ENCODE results near the gene NCMAP. TPM values are rescaled to one million over a fixed set of nuclear protein-coding genes. Genes with fewer than 3 reads are reported as not detected.
A peak's percentile ranks its signal among the peaks of the same experiment; 100 is the strongest.
"Not testable (repeated sequence)": the region's sequence is repeated elsewhere in the genome, so short reads cannot be mapped to it uniquely, and the experiment has no call there.

The NCMAP gene, protein sequence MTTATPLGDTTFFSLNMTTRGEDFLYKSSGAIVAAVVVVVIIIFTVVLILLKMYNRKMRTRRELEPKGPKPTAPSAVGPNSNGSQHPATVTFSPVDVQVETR
- total RNA-seq: under 1 TPM; 0.20 to 0.31 TPM

DNA sequence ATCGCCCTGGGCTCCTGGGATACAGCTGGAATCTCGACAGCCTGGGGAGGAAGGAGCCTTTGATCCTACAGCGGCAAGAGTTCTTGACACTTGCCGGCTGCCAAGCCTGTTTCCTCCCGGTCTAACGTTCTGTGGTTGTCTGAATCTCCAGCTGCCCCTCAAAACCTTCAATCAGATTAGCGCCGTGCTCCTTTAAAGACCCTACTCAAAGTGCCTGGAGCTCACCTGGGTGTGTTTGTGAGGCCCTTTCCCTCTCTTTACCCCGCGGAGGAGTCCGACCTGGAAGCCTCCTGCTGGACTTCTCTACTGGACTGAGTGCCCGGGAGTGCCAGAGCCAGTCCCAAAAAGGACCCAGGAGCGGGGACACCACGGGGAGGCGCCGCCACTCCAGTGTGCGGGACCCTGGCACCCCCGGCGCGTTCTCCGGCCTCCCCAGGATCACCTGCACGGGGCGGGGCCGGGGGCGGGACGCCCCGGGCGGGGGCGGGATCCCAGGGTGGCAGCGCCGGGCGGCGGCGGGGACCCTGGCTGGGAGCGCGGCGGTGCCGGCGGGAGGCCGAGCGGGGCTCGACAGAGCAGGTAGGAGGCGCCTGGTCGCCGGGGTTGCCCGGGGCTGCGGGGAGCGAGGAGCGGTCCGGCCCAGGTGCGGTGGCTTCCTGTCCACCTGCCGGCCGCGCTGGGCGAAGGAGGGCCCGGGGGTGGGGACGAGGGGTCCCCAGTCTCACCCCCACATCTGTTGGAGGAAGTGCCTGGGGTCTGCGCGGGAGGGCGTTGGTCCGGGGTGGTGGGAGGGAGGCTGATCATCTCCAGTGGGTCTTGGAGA, at the start of gene NCMAP:
NCMAP (plus strand) TSS at position 497 of the 823 bp plus-strand sequence. CDS start 39,344 bp downstream, outside the sequence.
- intact Hi-C loops (cut with micrococcal nuclease): no loop called here
- Mint-ChIP-seq H3K4me3 (peak within 1 kb of the TSS; percentile 66), H3K9me3 (no peaks in the 10 kb centered on the region), H3K36me3 (ENCODE audit: low read depth) (no peaks in the 10 kb centered on the region), H3K4me1 (ENCODE audit: low read depth) (peaks cover 12% of the 10 kb centered on the region), H3K27me3 (ENCODE audit: low read depth) (peaks cover 3% of the 10 kb centered on the region), H3K27ac (no peak within 1 kb of the TSS)
- CTCF ChIA-PET: interaction anchor here (0.7 to 1.7 kb wide), 5 partner anchors 13 to 357 kb away, joined by 3 to 8 read pairs (median 3); no protein-coding TSS in a partner anchor
- peak; percentile 57 for DNase-seq

DNA sequence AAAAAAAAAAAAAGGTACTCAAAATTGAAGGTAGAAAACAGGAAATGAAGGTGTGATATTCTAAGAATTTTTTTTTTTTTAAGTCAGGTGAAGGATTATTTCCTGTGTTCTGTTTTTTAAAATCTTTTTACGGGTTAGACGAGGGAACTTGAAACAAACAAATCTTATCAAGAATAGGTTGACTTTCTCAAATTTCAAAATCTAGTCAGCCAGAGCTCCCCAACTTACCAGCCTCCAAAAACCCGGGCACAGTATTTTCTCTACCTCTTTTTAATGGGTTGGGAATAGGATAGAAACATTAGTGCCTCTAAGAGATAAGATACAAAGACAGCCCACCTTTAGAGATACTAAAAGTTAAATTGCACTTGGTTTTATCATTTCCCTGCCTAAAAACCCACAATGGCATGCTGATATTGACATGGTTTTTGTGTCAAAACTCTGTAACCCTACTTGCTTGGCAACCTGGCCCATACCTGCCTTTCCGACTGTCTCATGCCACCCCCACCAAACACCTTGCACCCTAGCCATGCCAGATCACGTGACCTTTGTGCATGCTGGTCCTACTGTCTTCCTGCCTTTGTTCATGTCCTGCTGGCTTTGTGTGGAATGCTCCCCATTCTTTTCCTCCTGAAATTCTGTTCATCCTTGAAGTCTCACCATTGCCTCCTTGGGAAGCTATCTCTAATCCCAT, 49.1 kb upstream of the NCMAP start:
- no peaks in the 10 kb centered on the region for H3K9me3 Mint-ChIP-seq
- peak overlapping the region; percentile 69 for H3K4me3 Mint-ChIP-seq
- CTCF ChIA-PET: interaction anchor here (0.6 to 3.6 kb wide), 11 partner anchors 10 to 80 kb away, joined by 3 to 11 read pairs (median 4); no protein-coding TSS in a partner anchor
- DNase-seq: no peak
- intact Hi-C loops (cut with micrococcal nuclease): loop anchor here (1.0 to 10.0 kb wide), 4 partner anchors 20 to 542 kb away; partner anchors contain the start of gene NIPAL3
- no peaks in the 10 kb centered on the region for H3K27me3 Mint-ChIP-seq (ENCODE audit: low read depth)
- H3K4me1 Mint-ChIP-seq (ENCODE audit: low read depth): peaks cover 61% of the 10 kb centered on the region
- peaks cover 29% of the 10 kb centered on the region for H3K36me3 Mint-ChIP-seq (ENCODE audit: low read depth)
- H3K27ac Mint-ChIP-seq: peak overlapping the region; percentile 93

DNA sequence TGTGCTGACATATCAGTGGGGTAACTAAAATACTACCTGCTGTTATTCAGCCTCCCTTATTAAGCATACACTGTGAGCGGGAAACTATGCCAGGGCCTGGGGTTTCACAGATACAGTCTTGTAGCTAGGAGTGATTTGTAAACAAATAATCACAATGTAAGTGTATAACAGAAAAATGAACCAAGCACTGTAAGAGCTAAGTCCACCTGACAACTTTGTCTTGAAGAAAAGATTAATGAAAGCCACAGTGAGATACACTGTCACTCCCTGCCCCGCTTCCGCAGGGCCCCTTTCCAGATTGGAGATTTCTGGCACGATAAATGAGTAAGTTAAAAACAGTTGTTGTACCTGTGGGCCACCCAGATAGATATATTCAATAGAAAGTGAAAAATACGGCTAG, 48.5 kb upstream of the NCMAP start:
- intact Hi-C loops (cut with micrococcal nuclease): loop anchor here (2.0 to 10.0 kb wide), 2 partner anchors 19 to 543 kb away; no protein-coding TSS in a partner anchor
- Mint-ChIP-seq H3K4me3 (peak overlapping the region; percentile 69), H3K4me1 (ENCODE audit: low read depth) (peaks cover 64% of the 10 kb centered on the region), H3K27me3 (ENCODE audit: low read depth) (no peaks in the 10 kb centered on the region), H3K27ac (peak overlapping the region; percentile 93), H3K9me3 (no peaks in the 10 kb centered on the region), H3K36me3 (ENCODE audit: low read depth) (peaks cover 30% of the 10 kb centered on the region)
- peak; percentile 53 for DNase-seq
- CTCF ChIA-PET: interaction anchor here (0.6 to 2.2 kb wide), 6 partner anchors 9 to 80 kb away, joined by 3 to 8 read pairs (median 4); no protein-coding TSS in a partner anchor

DNA sequence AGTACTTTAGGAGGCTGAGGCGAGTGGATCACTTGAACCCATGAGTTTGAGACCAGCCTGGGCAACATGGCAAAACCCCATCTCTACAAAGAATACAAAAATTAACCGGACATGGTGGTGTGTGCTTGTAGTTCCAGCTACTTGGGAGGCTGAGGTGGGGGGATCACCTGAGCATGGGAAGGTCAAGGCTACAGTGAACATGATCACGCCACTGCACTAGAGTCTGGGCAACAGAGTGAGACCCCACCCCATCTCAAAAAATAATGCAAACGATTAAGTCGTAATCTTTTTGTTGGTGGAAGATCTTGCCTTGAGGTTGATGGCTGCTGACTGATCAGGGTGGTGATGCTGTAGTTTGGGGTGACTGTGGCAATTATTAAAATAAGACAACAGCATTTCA, 47.0 kb upstream of the NCMAP start:
- intact Hi-C loops (cut with micrococcal nuclease): loop anchor here (10.0 kb wide), 1 partner anchor 544 kb away; no protein-coding TSS in a partner anchor
- Mint-ChIP-seq H3K9me3 (no peaks in the 10 kb centered on the region), H3K27me3 (ENCODE audit: low read depth) (no peaks in the 10 kb centered on the region), H3K4me3 (peak overlapping the region; percentile 14), H3K27ac (peak overlapping the region; percentile 93), H3K4me1 (ENCODE audit: low read depth) (peaks cover 76% of the 10 kb centered on the region), H3K36me3 (ENCODE audit: low read depth) (peaks cover 26% of the 10 kb centered on the region)
- no peak for DNase-seq
- CTCF ChIA-PET: interaction anchor here (2.0 to 2.2 kb wide), 2 partner anchors 16 to 18 kb away, joined by 7 to 8 read pairs; no protein-coding TSS in a partner anchor

DNA sequence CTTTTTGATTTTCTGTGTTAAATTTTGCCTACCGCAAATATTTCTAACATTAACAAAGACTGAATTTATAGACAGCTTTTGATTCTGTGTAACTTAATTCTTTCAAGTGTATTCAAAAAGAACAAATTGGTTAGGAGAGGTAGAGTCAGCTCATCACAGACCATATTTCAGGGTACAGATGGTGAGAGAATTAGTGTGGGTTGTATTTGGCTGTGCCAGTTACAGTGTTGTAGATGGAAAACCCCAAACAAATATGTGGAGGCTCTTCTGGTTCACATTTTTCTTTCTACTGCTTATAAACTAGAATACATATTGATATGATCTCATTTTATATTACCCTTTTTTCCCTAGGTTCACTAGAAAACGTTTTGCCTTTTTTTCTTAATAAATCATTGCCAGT, 42.2 kb upstream of the NCMAP start:
- Mint-ChIP-seq H3K9me3 (no peaks in the 10 kb centered on the region), H3K4me1 (ENCODE audit: low read depth) (peaks cover 73% of the 10 kb centered on the region), H3K27me3 (ENCODE audit: low read depth) (no peaks in the 10 kb centered on the region), H3K4me3 (no peak overlapping the region), H3K36me3 (ENCODE audit: low read depth) (peaks cover 25% of the 10 kb centered on the region), H3K27ac (peak overlapping the region; percentile 61)
- intact Hi-C loops (cut with micrococcal nuclease): no loop called here
- CTCF ChIA-PET: interaction anchor here (2.1 kb wide), 1 partner anchor 14 kb away, joined by 7 read pairs; no protein-coding TSS in a partner anchor
- DNase-seq: no peak

DNA sequence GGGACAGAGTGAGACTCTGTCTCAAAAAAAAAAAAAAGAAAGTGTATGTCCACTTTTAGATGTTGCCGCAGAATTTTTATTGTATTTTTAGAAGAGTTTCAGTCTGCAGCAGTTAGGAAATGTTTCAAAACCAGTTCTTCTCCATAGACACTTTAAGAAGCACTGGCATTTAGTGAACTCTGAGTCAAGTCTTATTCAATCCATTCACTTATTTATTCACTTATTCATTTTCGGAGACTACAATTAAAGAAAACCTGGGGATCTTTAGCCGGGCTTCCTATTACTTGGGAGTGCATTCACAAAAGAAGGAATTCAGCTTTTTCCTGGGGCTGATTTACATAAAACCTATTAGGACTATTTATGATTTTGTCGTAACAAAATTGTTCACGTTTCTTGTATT, 40.9 kb upstream of the NCMAP start:
- no peak for DNase-seq
- Mint-ChIP-seq H3K4me3 (no peak overlapping the region), H3K27me3 (ENCODE audit: low read depth) (no peaks in the 10 kb centered on the region), H3K36me3 (ENCODE audit: low read depth) (peaks cover 25% of the 10 kb centered on the region), H3K4me1 (ENCODE audit: low read depth) (peaks cover 69% of the 10 kb centered on the region), H3K27ac (peak overlapping the region; percentile 9), H3K9me3 (no peaks in the 10 kb centered on the region)
- intact Hi-C loops (cut with micrococcal nuclease): no loop called here
- CTCF ChIA-PET: interaction anchor here (0.6 to 1.6 kb wide), 3 partner anchors 12 to 22 kb away, joined by 3 to 4 read pairs (median 3); no protein-coding TSS in a partner anchor

DNA sequence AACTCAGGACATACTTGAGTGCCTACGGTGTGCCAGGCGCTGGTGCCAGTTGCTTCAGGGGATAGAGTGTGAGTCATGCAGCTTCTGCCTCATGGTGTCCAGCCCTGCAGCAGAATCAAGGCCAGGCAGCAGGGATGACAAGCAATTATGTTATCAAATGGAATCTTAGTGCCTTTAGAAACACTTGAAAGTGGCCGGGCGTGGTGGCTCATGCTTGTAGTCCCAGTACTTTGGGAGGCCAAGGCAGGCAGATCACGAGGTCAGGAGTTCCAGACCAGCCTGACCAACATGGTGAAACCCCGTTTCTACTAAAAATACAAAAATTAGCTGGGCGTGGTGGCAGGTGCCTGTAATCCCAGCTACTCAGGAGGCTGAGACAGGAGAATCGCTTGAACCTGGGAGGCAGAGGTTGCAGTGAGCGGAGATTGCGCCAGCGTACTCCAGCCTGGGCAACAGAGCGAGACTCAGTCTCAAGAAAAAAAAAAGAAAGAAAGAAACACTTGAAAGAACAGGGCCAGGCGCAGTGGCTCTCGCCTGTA, 40.1 kb upstream of the NCMAP start:
- CTCF ChIA-PET: interaction anchor here (1.2 to 2.2 kb wide), 4 partner anchors 10 to 100 kb away, joined by 3 to 10 read pairs (median 4); partner anchors contain the start of gene NIPAL3
- H3K4me3 Mint-ChIP-seq; intact Hi-C loops (cut with micrococcal nuclease); DNase-seq; H3K27me3 Mint-ChIP-seq (ENCODE audit: low read depth); H3K9me3 Mint-ChIP-seq: not testable (repeated sequence)
- Mint-ChIP-seq H3K4me1 (ENCODE audit: low read depth) (peaks cover 66% of the 10 kb centered on the region), H3K36me3 (ENCODE audit: low read depth) (peaks cover 29% of the 10 kb centered on the region), H3K27ac (peak overlapping the region; percentile 19)

DNA sequence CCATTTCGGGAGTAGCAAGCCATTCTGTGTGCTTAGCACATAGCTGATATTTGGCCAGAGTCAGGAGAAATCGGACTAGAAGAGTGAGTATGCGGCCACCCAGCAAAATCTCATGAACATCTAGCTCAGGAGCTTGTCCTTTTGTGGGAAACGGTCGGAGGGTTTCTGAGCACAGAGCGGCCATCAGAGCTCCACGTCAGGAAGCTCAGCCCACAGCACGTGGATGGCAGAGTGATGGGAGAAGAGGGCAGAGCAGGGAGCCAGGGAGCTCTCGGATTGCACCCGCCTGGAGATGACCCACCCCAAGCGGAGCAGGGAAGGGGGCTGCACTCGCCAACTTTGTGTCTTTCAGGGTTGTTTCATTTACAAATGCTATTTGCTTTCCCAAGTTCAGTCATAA, 39.4 kb upstream of the NCMAP start:
- Mint-ChIP-seq H3K27me3 (ENCODE audit: low read depth) (no peaks in the 10 kb centered on the region), H3K4me1 (ENCODE audit: low read depth) (peaks cover 66% of the 10 kb centered on the region), H3K4me3 (no peak overlapping the region), H3K27ac (peak overlapping the region; percentile 47), H3K36me3 (ENCODE audit: low read depth) (peaks cover 29% of the 10 kb centered on the region), H3K9me3 (no peaks in the 10 kb centered on the region)
- DNase-seq: no peak
- intact Hi-C loops (cut with micrococcal nuclease): no loop called here
- CTCF ChIA-PET: interaction anchor here (0.7 to 2.2 kb wide), 7 partner anchors 9 to 126 kb away, joined by 3 to 10 read pairs (median 3); partner anchors contain the start of gene NIPAL3

DNA sequence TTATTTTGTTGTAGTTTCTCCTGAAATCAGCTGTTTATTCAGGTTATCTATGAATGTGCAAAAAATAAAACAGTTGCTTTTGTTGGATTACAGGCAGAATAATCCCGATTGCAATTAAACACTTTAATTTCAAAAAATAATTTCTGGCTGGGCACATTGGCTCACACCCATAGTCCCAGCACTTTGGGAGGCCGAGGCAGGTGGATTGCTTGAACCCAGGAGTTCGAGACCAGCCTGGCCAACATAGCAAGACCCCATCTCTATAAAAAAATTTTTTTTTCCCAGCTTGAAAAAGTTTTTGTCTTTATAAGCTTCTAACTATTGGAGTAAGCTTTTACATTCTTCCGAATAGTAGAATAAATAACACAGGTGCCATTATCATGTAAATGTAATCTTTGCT, 38.0 kb upstream of the NCMAP start:
- no peak overlapping the region for H3K4me3 Mint-ChIP-seq
- CTCF ChIA-PET: interaction anchor here (0.6 to 1.3 kb wide), 3 partner anchors 9 to 57 kb away, joined by 3 read pairs; no protein-coding TSS in a partner anchor
- H3K4me1 Mint-ChIP-seq (ENCODE audit: low read depth): peaks cover 64% of the 10 kb centered on the region
- H3K9me3 Mint-ChIP-seq: no peaks in the 10 kb centered on the region
- H3K27me3 Mint-ChIP-seq (ENCODE audit: low read depth): no peaks in the 10 kb centered on the region
- no peak for DNase-seq
- intact Hi-C loops (cut with micrococcal nuclease): no loop called here
- peaks cover 26% of the 10 kb centered on the region for H3K36me3 Mint-ChIP-seq (ENCODE audit: low read depth)
- H3K27ac Mint-ChIP-seq: no peak overlapping the region

DNA sequence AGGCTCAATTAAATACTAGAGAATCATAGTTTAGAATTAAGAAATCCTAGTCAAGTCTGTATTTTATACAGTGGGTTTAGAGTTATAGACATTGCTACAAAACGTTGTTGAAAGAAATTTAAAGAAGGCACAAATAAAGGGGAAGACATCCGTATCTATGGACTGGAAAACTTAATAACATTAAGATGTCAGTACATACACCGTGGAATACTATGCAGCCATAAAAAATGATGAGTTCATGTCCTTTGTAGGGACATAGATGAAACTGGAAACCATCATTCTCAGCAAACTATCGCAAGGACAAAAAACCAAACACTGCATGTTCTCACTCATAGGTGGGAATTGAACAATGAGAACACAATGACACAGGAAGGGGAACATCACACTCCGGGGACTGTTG, 35.6 kb upstream of the NCMAP start:
- CTCF ChIA-PET: interaction anchor here (0.8 to 1.5 kb wide), 4 partner anchors 10 to 128 kb away, joined by 3 to 4 read pairs (median 4); no protein-coding TSS in a partner anchor
- intact Hi-C loops (cut with micrococcal nuclease); H3K27ac Mint-ChIP-seq; DNase-seq; H3K4me3 Mint-ChIP-seq; H3K27me3 Mint-ChIP-seq (ENCODE audit: low read depth); H3K9me3 Mint-ChIP-seq: not testable (repeated sequence)
- peaks cover 24% of the 10 kb centered on the region for H3K36me3 Mint-ChIP-seq (ENCODE audit: low read depth)
- peaks cover 58% of the 10 kb centered on the region for H3K4me1 Mint-ChIP-seq (ENCODE audit: low read depth)

DNA sequence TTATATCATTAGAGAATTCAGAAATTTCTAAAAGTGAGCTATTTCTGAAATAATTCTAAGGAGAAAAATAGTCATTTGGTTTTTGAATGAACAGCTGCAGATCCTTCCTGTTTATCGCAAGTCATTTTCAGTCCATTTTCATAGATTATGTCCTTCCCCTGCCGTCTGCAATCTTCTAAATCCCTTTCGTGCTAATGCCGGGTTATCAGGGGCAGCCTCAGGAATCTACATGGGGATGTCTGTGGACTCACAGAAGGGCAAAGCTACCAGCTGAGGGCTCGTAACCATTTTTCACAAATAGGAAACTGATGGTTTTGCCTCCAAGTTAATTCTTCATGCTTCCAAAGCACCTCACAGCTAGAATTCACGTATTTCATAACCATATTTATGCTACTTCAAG, 30.3 kb upstream of the NCMAP start:
- no peak overlapping the region for H3K4me3 Mint-ChIP-seq

More for the DNA sequence above, 30.3 kb upstream of the NCMAP start:
- intact Hi-C loops (cut with micrococcal nuclease): loop anchor here (2.0 kb wide), 1 partner anchor 19 kb away; no protein-coding TSS in a partner anchor
- peaks cover 69% of the 10 kb centered on the region for H3K4me1 Mint-ChIP-seq (ENCODE audit: low read depth)
- H3K36me3 Mint-ChIP-seq (ENCODE audit: low read depth): peaks cover 8% of the 10 kb centered on the region
- no peaks in the 10 kb centered on the region for H3K27me3 Mint-ChIP-seq (ENCODE audit: low read depth)
- H3K27ac Mint-ChIP-seq: peak overlapping the region; percentile 50
- H3K9me3 Mint-ChIP-seq: no peaks in the 10 kb centered on the region
- DNase-seq: no peak
- CTCF ChIA-PET: interaction anchor here (0.7 to 4.3 kb wide), 13 partner anchors 9 to 111 kb away, joined by 3 to 30 read pairs (median 7); partner anchors contain the start of genes NIPAL3, RCAN3 and STPG1

All from activated naive CD4-positive, alpha-beta T cell treated with anti-CD3 and anti-CD28 coated beads for 36 hours (primary cell).